MM.1S (cell line): Measurements from ENCODE around the gene STRIP2.

ENCODE experiments used
- DNase-seq: peaks from one replicate; pipeline ENCODE4 v3.0.0-alpha.2; 2015
- H2AFZ ChIP-seq: fragments of 300-600 bp; sonication (generic); 2 replicates; pipeline ENCODE4 v1.6.0; 2016; ENCODE audit warnings: antibody characterized with exemption, low read length
- H3F3A ChIP-seq: fragments of 300-600 bp; sonication (generic); 2 replicates; pipeline ENCODE4 v1.6.1; 2016; ENCODE audit warnings: mild to moderate bottlenecking, antibody characterized with exemption, low read length, moderate library complexity, mixed read lengths; ENCODE audit not compliant: insufficient read depth
- H3K27ac ChIP-seq: fragments of 300-600 bp; sonication (generic); 2 replicates; pipeline ENCODE4 v1.5.1; 2016; ENCODE audit warnings: mild to moderate bottlenecking, low read length
- H3K27me3 ChIP-seq: fragments of 300-600 bp; sonication (generic); replicated peaks from 2 replicates; pipeline ENCODE4 v1.6.0; 2016; ENCODE audit warnings: low read length; ENCODE audit not compliant: insufficient read depth
- H3K36me3 ChIP-seq: fragments of 300-600 bp; sonication (generic); replicated peaks from 2 replicates; pipeline ENCODE4 v1.6.1; 2016; ENCODE audit warnings: mild to moderate bottlenecking, low read length, mixed read lengths; ENCODE audit not compliant: insufficient read depth
- H3K4me1 ChIP-seq: fragments of 300-600 bp; sonication (generic); 2 replicates; pipeline ENCODE4 v1.6.1; 2016; ENCODE audit warnings: low read length, mixed read lengths
- H3K4me2 ChIP-seq: fragments of 300-600 bp; sonication (generic); 2 replicates; pipeline ENCODE4 v1.6.0; 2016; ENCODE audit warnings: low read depth, low read length
- H3K4me3 ChIP-seq: fragments of 300-600 bp; sonication (generic); 2 replicates; pipeline ENCODE4 v1.5.1; 2016; ENCODE audit warnings: low read length, mixed read lengths
- H3K79me2 ChIP-seq: fragments of 300-600 bp; sonication (generic); 2 replicates; pipeline ENCODE4 v1.6.1; 2016; ENCODE audit warnings: mixed run types, low read length, mixed read lengths
- H3K9ac ChIP-seq: fragments of 300-600 bp; sonication (generic); 2 replicates; pipeline ENCODE4 v1.6.1; 2016; ENCODE audit warnings: low read length, mixed read lengths
- H3K9me2 ChIP-seq: fragments of 300-600 bp; sonication (generic); replicated peaks from 2 replicates; pipeline ENCODE4 v1.6.1; 2016; ENCODE audit warnings: mild to moderate bottlenecking, low read length, mixed read lengths; ENCODE audit not compliant: insufficient read depth
- H3K9me3 ChIP-seq: fragments of 300-600 bp; sonication (generic); replicated peaks from 2 replicates; pipeline ENCODE4 v1.6.1; 2016; ENCODE audit warnings: mild to moderate bottlenecking, low read length, mixed read lengths; ENCODE audit not compliant: insufficient read depth
- H4K20me1 ChIP-seq: fragments of 300-600 bp; sonication (generic); 2 replicates; pipeline ENCODE4 v1.6.1; 2016; ENCODE audit warnings: mild to moderate bottlenecking, low read length, moderate library complexity, mixed read lengths; ENCODE audit not compliant: insufficient read depth
- CTCF ChIP-seq: fragments of 300-600 bp; sonication (generic); IDR thresholded peaks from 2 replicates; pipeline ENCODE4 v1.5.1; 2016; ENCODE audit warnings: antibody characterized with exemption, low read length, mixed read lengths
- EZH2 ChIP-seq: fragments of 300-600 bp; sonication (generic); optimal IDR thresholded peaks from 2 replicates; pipeline ENCODE3; 2017; ENCODE audit warnings: low read depth, mild to moderate bottlenecking, antibody characterized with exemption, low read length, mixed read lengths
- EZH2phosphoT487 ChIP-seq: fragments of 300-600 bp; sonication (generic); IDR thresholded peaks from 2 replicates; pipeline ENCODE4 v1.6.1; 2018; ENCODE audit warnings: antibody characterized with exemption, low read length

STRIP2 gene

GRCh38 chr7:129417073-129417472 lies 17.2 kb upstream of the STRIP2 start:
- H3K9me2 ChIP-seq = no peaks in the 10 kb centered on the region
- H3K9me3 ChIP-seq = no peaks in the 10 kb centered on the region
- H4K20me1 ChIP-seq = no peaks in the 10 kb centered on the region
- no peak for DNase-seq
- H3K79me2 ChIP-seq = no peaks in the 10 kb centered on the region
- no peak for TF ChIP-seq EZH2
- TF ChIP-seq CTCF = no peak
- TF ChIP-seq EZH2phosphoT487 = no peak
- no peak overlapping the region for H3K9ac ChIP-seq
- H3K27ac ChIP-seq = no peak overlapping the region
- no peaks in the 10 kb centered on the region for H3F3A ChIP-seq
- H3K27me3 ChIP-seq = no peaks in the 10 kb centered on the region
- no peaks in the 10 kb centered on the region for H3K36me3 ChIP-seq
- H2AFZ ChIP-seq = no peak overlapping the region
- H3K4me2 ChIP-seq = no peak overlapping the region
- no peak overlapping the region for H3K4me3 ChIP-seq
- no peaks in the 10 kb centered on the region for H3K4me1 ChIP-seq

- Histone ChIP-seq H3K4me1 (no peaks in the 10 kb centered on the region), H4K20me1 (no peaks in the 10 kb centered on the region), H3K9me3 (no peaks in the 10 kb centered on the region), H3K9me2 (no peaks in the 10 kb centered on the region), H2AFZ (no peak overlapping the region), H3F3A (no peaks in the 10 kb centered on the region), H3K9ac (no peak overlapping the region), H3K4me2 (no peak overlapping the region), H3K27ac (no peak overlapping the region), H3K4me3 (no peak overlapping the region), H3K36me3 (no peaks in the 10 kb centered on the region), H3K79me2 (no peaks in the 10 kb centered on the region), H3K27me3 (no peaks in the 10 kb centered on the region)
- DNase-seq = no peak
- TF ChIP-seq EZH2 (no peak), CTCF (no peak), EZH2phosphoT487 (no peak)
These were observed 12.4 kb upstream of the STRIP2 start for GRCh38 chr7:129421717-129422250.

GRCh38 chr7:129422727-129423126 lies 11.5 kb upstream of the STRIP2 start:
- no peak overlapping the region for H3K27ac ChIP-seq
- no peak overlapping the region for H3K9ac ChIP-seq
- no peaks in the 10 kb centered on the region for H3K79me2 ChIP-seq
- H2AFZ ChIP-seq = no peak overlapping the region
- no peaks in the 10 kb centered on the region for H3K36me3 ChIP-seq
- DNase-seq = peak; percentile 6
- H4K20me1 ChIP-seq = no peaks in the 10 kb centered on the region
- no peaks in the 10 kb centered on the region for H3K9me2 ChIP-seq
- TF ChIP-seq CTCF (no peak), EZH2 (no peak), EZH2phosphoT487 (no peak)
- H3K4me1 ChIP-seq = no peaks in the 10 kb centered on the region
- no peak overlapping the region for H3K4me3 ChIP-seq
- H3K4me2 ChIP-seq = no peak overlapping the region
- H3F3A ChIP-seq = no peaks in the 10 kb centered on the region
- no peaks in the 10 kb centered on the region for H3K9me3 ChIP-seq
- H3K27me3 ChIP-seq = no peaks in the 10 kb centered on the region
